DMS53 treated with DMSO at 0.1 percent for 48 hours (cell line): Measurements from ENCODE around the gene CDKN2A.

Source experiments
- DNase-seq: peaks from one replicate; lab custom pipeline; 2025; ENCODE audit not compliant: unreplicated experiment; lab: John Stamatoyannopoulos, UW

Gene CDKN2A

DNA sequence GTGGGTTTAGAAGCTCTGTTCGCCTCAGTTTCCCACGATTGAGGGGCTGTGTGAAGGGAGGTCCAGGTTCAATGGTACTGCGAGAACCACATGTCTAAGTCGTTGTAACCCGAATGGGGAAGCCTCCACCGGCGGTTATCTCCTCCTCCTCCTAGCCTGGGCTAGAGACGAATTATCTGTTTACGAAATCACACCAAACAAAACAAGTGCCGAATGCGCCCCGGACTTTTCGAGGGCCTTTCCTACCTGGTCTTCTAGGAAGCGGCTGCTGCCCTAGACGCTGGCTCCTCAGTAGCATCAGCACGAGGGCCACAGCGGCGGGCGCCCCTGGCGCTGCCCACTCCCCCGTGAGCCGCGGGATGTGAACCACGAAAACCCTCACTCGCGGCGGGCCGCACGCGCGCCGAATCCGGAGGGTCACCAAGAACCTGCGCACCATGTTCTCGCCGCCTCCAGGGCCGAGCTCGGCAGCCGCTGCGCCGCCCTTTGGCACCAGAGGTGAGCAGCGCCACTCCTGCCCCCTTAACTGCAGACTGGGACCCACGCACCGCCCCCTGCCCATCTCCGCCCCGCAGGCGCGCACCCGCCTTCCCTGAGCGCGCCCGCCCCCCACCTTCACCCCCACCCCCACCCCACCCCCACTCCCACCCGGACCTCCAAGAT lies at the start of gene CDKN2A:
Gene CDKN2A, minus strand, starts transcription at position 500 of the 663 bp plus-strand sequence.
- peak; percentile 38 for DNase-seq

DNA sequence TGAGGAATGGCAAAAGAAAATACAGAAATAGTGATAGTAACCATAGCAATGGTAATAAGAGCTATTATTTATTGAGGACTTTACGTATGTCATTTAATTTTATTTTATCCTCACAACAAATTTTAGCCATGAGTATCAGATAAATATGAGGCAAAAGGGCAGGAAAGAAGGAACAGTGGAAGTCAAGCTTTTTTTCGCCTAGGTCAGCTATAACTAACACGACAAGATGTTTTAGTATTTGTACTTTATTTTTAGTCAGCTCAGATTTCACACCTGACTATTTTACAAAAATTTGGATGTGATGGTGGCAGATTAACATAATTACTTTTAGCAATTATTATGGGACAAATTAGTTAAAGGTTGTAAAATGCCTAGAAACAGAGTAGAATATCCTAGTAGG lies 49.7 kb upstream of the CDKN2A start:
- no peak for DNase-seq

DNA sequence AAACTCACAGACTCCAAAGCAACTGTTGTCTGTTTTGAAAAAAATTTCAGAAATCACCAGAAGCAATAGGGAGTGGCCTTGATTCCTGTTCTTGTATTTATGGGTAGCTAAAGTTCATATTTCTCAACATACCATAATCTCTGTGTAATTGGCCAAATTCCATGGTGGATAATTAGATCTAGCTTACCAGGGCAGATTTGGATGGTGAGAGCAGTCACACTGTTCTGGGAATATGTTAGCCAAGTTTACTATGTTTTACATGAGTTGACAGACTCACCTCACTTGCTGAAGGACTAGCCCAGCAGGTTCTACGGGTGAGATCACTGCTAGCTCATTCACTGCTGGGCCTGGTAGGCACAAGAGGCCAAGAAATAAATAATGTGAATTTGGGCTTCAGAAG lies 47.6 kb upstream of the CDKN2A start:
- peak; percentile 48 for DNase-seq

DNA sequence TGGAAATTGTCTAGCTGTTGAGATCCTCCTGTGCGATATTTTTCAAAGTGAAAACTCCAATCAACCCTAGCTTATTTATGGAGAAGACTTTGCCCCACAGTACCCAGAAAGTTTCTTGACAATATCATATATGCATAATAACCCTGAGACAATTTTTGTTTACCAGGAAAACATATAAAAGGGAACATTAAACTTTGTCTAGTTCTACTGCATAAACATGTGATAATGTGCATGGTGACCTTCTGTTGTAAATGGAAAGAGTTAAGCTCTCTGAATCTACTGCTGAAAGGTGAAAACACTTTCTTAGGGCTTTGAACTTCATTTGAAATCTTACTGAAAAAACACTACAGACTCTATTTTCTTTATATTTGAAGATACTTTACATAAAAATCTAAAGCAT lies 47.2 kb upstream of the CDKN2A start:
- DNase-seq = no peak

DNA sequence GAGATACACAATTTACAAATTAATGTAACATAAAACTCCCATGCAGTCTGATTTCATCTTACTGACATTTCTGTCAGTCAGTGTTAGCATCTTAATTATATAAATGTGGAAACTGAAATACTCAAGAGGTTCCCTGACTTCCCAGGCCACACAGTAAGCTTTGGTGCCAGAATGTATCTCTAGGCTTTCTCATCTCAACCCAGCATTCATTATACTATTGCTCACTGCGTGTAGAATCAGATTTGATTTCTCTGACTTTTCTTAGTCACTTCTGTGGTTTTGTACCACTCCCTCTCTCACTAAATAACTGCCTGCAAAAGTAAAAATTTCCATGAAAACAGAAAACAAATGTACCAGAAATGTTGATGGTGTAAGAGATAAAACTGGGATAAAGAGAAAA lies 46.6 kb upstream of the CDKN2A start:
- no peak for DNase-seq

DNA sequence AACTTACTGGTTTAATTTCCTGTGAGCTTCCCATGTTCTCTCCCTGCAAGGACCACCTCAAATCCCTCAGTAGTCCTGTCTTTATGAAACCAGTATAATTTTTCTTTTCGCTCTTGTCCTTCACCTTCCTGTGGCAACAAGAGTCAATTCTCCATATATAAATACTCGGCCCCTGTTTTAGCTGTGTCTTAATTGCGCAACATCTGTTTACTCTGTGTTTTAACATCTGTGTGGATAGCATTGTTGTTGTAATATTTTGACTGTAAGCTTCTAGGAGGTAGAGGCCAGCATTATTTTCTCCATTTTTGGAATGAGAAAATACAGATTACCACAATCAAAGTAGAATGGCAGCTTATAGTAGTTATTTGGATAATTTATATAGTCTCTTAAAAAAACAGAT lies 45.1 kb upstream of the CDKN2A start:
- no peak for DNase-seq

DNA sequence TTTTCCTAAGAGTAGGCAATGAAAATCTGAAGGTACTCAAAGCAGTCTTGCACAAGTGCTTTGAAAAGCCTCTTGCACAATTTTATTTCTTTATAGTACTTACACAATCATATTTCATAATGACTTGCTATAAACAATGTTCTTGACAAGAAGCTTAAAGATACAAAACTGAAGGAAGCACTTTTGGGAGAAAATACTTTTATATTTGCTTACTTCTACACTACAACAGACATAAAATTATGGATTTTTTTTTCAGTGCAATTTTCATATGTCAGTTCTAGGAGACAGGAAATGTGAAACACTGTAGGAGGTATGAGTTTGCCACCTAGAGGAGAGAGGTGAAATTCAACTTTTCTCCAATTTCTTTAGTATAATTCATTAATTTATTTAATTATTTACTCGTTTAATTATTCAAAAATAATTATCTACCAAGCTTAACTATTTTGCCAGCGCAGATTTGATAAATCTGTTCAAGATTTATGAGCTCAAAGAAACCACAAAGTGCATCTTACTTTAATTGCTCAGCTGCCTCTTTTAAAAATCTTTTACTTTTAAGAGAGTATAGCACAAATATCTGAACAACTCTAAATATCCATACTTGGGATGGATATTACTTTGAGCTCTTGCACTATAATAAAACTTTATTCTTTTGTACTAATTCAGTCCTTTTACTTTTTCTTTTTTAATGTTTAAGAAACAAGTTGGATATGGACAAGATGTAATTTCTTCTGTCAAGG lies 43.9 kb upstream of the CDKN2A start:
- DNase-seq = peak; percentile 36

DNA sequence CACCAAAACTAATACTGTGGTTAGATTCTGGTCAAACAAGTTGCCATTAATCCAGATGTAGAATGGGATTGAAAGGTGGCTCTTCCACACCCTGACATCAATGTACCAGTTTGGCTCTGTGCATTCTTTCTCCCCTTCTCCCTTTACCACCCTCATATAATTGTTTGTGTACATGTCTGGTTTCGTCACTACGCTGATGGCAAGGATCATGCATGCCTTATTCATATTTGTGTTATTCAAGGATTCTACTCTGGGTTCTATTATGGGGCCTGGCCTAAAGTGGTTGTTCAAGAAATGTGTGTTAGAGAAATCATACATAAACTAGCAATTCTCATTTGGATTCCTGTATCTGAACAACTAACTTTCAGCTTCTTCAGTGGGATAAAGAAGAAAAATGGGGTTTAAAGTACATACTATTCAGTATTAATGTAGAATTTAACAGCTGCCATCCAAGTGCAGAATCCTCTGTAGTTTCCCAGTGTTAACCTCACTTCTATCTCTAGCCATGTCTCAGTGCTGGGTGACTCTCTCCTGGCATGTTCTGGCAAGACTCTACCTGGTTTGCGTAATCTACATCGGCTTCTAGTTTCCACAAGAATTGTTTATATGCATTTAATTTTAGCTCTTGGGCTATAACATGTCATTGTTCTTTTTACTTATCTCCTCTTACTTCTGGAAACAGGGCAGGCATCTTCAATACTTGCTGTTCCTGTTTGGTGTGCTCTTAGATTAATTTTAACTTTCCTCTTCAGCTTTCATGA lies 42.9 kb upstream of the CDKN2A start:
- DNase-seq = no peak

DNA sequence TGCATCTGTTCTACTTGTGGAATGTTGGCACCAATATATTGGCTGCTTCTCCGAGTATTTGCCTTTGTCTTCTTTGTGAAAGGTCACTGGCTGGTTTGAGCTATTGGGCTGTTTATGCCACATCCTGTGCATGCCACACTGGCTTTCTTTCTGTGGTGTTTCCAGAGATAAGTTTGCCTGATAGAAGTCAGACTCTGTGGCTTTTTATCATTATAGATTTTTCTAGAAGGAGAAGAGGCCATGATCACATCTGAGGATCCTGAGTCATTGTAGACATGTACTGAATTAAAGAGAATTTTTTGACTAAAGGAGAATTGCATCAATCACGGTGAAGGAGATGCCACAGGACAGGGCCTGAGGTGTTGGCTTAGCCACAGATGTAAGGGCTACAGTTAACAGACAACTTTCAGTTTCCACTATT lies 41.4 kb upstream of the CDKN2A start:
- DNase-seq = no peak

DNA sequence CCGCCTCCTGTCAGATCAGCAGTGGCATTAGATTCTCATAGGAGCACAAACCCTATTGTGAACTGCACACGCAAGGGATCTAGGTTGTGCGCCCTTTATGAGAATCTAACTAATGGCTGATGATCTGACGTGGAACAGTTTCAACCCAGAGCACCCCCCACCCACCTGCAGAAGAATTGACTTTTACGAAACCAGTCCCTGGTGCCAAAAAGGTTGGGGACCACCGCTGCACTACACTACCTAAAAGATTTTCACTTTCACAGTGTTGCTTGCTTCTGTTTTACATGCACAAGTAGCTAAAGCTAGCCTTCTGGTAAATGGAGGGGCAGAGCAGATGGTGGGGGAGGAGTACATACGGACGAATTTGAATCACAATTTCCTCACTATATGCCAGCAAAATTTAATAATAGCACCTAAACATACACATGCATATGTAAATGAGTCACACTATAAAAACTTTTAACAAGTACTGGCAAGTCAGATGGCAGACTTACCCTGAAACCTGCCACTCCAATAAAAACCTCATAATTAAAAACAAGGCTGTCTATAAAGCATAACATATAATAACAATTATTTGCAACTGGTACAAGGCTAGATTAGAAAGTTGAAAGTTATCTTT lies 38.9 kb upstream of the CDKN2A start:
- no peak for DNase-seq

DNA sequence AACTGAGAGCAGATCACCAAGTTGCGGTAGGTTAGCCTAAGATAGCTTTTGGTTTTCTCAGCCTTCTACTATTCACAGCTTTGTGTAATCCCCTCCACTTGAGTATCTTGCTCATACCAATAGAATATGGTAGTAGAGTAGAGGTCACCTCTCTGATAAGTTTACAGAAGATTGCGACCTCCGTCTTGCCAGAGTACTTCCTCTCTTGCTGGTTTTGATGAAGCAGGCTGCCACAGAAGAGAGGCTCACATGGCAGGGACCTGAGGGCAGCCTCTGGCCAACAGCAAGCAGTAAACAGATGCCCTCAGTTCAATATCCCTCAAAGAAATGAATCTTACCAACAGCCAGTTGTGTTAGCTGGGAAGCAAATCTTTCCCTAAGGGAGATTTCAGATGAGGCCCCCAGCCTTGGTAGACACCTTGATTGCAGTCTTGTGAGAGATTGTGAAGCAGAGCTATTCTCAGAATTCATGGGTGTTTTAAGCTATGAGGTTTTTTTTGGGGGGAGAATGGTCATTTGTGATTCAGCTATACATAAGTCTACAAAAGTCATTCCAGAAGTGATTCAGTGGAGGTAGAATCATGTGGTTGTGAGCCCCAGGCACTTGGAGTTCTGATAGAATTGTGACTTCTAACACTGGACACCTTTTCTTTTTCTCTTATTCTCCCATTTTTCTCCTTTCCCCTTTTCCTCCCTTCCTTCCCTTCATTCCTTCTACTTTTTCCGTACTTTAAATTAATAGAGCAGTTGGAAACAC lies 37.6 kb upstream of the CDKN2A start:
- no peak for DNase-seq

DNA sequence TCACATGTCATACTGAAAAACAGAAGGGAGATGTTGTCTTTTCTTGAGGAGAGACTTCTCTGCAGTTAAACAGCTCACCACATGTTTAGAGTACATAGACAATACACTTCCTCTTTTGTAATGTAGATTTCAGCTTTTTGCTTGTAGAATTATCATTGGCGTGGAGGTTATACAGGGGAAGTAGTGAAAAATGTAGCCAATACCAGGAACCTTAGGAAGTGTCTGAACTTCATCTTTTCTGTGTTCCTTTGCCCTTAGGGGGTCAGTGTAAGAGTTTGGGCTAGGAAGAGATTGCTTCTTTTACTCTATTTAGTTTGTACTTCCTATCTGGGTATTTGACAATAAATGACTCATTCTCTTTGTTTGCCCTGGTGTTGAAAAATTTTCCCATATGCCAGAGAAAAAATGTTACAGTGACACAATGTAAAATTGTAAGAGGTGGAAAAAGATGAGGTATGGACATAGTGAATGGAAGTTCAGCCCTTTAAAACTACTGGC lies 36.0 kb upstream of the CDKN2A start:
- DNase-seq = peak; percentile 59

DNA sequence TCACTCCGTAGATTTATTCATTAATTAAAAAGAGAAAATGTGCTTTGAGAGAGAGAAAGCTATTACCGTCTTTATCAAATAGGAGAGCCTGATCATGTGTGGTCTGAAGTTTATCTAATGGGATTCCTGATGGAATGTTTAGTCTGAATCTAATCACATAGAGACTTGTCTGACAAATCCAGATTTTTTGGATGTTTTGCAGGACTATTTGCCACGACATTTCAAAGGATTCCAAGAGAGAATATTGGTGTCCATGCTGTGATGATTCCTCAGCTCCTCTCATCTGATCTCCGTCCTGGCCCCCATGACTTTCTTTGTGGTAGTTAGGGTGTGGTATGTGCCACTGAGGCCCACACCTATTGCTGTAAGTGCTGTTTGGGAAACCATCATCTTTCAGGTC lies 35.0 kb upstream of the CDKN2A start:
- no peak for DNase-seq

DNA sequence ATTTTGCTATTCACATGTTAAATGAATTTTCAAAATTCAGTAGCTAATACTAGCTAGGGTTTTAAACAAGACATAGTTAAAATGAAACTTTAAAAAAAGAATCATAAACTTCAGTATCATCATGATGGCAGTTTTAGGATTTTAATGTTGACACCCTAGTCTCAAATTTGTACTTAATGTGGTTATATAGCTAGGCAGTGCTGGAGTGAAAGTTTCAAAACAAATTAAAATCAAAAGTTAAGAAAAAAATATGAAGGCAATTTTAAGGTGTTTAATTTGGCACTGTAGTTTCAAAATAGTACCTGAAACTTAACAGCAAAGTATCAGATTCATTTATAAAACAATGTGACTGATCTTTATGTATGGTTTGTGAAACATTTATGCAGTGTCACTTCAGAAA lies 34.2 kb upstream of the CDKN2A start:
- DNase-seq = no peak

DNA sequence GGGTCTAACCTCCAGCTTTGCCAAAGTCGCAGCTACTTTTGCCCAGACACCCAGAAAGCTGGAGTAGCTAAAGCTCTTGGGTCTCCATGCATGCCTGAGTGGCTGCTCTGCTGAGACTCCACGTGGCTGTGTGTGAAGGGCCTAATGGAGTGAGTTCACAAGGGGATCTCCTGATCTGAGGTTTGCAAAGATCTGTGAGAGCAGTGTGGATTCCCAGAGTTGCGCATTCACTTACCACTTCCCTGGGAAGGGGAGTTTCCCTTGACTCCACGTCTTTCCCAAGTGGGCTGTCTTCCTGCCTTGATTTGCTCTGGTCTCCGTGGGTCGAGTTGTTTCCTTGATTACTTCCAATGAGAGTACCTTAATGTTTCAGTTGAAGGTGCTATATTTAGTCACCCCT lies 32.5 kb upstream of the CDKN2A start:
- DNase-seq = no peak

DNA sequence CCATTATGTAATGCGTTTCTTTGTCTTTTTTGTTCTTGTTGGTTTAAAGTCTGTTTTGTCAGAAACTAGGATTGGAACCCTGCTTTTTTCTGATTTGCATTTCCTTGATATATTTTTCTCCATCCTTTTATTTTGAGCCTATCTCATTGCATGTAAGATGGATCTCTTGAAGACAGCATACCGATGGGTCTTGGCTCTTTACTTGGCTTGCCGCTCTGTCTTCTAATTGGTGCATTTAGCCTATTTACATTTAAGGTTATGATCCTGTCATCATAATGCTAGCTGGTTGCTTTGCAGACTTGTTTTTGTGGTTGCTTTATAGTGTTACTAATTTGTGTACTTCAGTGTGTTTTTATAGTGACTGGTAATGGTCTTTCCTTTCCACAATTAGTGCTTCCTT lies 28.2 kb upstream of the CDKN2A start:
- DNase-seq = no peak

DNA sequence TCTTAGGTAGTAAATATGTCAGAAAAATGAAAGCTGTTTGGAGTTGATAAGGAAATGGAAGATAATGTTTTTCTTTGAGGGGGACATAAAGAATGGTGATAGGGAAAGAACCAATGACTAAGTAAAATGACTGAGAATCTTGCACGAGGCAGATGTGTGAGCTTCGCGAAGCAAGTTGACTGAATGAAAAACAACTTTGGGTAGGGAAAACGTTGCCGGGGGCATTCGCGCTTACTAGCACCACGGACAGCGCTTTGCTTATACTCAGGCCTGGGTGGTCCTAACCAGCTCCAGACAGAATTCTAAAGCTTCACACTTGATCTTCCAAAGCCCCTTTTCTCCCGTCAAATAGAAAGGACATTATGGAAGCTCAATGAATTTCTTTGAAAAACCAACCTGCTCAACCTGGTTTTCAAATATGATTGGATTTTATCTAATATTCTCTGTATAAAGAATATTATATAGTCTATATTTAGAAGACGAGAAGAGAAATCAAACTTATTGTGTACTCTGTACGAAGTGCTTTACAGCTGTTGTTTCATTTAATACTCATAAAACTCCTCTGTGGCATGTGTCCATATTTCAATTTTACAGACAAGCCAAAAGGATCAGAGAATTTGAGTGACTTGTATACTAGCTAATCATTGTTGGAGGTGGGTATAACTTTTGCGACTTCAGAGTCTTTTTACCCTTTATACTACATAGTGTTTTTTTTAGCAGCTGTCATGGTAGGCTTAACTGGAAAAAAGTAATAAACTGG lies 16.9 kb upstream of the CDKN2A start:
- no peak for DNase-seq

DNA sequence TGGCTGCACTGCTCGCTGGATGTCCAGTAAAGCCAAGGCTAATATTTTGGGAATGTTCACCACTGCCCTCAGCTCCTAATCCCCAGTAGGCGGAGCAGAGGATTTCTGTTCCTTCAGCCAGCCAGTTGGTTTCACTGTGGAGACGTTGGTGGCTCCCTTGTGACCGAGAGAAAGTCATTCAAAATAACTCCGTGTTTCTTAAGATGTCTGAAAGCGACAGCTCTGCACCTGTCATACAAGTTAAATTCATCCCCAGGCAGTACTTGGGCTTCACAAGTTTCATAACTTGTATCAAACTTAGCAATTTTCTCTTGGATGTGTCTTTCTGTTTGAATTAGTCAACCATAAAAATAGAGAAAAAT lies 15.3 kb upstream of the CDKN2A start:
- no peak for DNase-seq

DNA sequence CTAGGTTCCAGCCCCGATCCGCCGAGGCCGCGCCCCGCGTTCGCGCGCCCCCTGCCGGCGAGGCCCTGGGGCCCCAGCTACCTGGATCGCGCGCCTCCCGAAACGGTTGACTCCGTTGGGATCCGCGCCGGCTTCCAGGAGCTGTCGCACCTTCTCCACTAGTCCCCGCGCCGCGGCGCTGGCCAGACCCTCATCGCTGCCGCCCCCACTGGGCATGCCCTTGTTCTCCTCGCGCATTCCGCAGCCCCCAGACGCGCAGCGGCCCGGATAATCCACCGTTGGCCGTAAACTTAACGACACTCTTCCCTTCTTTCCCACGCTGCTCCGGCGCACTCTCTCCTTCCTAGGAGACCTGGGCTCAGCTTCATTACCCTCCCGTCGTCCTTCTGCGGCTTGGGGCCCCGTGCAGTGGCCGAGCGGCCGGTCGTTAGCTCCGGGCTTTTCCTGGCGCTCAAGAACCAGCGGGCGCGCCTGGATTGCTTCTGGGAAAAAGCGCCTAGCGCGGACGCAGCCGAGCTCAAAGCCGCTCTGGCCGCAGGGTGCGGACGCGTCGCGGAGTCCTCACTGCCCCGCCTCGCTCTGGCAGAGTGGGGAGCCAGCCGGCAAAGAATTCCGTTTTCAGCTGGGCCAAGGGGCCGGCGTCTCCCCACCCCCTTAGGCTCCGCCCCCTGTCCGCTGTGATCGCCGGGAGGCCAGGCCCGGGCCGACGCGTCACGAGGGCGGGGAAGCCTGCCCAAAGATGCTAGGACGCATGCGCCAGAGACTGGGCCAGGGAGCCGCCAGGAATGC lies 14.7 kb upstream of the CDKN2A start, which contains the start of gene CDKN2B:
Gene CDKN2B, minus strand, starts transcription at position 589 of the 789 bp plus-strand sequence. Its CDS starts 352 bp downstream, at position 237.
- DNase-seq = peak; percentile 82
